Gastrocnemius medialis (tissue), 4 donors: ENCODE measurements around the gene PTER.

Experiments
- POLR2A ChIP-seq, 2 donors: fragments of 450-650 bp; IDR thresholded peaks; one replicate each; pipeline ENCODE4 v1.6.1; 2017; ENCODE audit warnings: antibody characterized with exemption in 2 of 2, mild to moderate bottlenecking in 2 of 2, moderate library complexity in 2 of 2
- TF ChIP-seq, protein P1 (sequence below), 5 experiments: fragments of 450-650 bp in 3 of 5; fragments of 200-600 bp in 2 of 5; sonication (generic) in 2 of 5; IDR thresholded peaks in 4 of 5; conservative IDR thresholded peaks in 1 of 5; 1 replicate in 4 of 5; 2 replicates in 1 of 5; pipeline ENCODE4 v1.5.1; 2016 to 2019; ENCODE audit warnings: antibody characterized with exemption in 5 of 5, mild to moderate bottlenecking in 3 of 5, moderate library complexity in 3 of 5

DNA sequence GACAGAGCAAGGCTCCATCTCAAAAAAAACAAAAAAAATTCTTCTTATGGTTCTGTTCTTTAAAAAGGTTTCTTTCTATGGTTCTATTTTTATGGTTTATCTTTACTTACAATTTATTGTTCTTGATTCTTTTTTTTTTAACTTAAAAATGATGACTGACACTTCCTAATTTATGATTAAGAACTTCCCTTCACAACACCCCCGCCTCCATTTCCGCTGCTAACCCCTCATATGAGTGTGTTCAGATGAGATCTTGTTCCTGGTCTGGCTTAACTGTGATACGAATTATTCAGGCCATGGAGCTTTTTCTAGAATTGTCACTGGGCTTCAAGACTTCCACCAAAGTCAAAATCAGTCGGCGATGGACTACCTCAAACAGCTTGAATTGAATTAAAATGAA lies 33.9 kb downstream of the PTER start:
- TF ChIP-seq, protein P1, sequence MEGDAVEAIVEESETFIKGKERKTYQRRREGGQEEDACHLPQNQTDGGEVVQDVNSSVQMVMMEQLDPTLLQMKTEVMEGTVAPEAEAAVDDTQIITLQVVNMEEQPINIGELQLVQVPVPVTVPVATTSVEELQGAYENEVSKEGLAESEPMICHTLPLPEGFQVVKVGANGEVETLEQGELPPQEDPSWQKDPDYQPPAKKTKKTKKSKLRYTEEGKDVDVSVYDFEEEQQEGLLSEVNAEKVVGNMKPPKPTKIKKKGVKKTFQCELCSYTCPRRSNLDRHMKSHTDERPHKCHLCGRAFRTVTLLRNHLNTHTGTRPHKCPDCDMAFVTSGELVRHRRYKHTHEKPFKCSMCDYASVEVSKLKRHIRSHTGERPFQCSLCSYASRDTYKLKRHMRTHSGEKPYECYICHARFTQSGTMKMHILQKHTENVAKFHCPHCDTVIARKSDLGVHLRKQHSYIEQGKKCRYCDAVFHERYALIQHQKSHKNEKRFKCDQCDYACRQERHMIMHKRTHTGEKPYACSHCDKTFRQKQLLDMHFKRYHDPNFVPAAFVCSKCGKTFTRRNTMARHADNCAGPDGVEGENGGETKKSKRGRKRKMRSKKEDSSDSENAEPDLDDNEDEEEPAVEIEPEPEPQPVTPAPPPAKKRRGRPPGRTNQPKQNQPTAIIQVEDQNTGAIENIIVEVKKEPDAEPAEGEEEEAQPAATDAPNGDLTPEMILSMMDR (IDR thresholded peaks at IDR 0.05 in 4 of 5, conservative IDR thresholded peaks at IDR 0.05 in 1 of 5), result no peak
- TF ChIP-seq POLR2A (IDR thresholded peaks at IDR 0.05), result no peak
